Transverse colon (tissue), 4 donors: ENCODE data around the gene ASZ1.

ENCODE experiments used
- EP300 ChIP-seq: sonication (generic); formaldehyde crosslinking; IDR thresholded peaks from one replicate; pipeline ENCODE4 v1.6.1; 2017; ENCODE audit warnings: antibody characterized with exemption, low read depth
- POLR2A ChIP-seq: fragments of 450-650 bp; IDR thresholded peaks from one replicate; pipeline ENCODE4 v1.6.1; 2016; ENCODE audit warnings: antibody characterized with exemption, mild to moderate bottlenecking, moderate library complexity
- POLR2AphosphoS5 ChIP-seq, 3 donors: sonication (generic); formaldehyde crosslinking; IDR thresholded peaks; one replicate each; pipeline ENCODE4 v1.6.1; 2016; ENCODE audit warnings: antibody characterized with exemption in 3 of 3
- TF ChIP-seq, protein P1 (sequence below), 5 experiments: fragments of 200-600 bp in 3 of 5; fragments of 450-650 bp in 2 of 5; sonication (generic) in 3 of 5; IDR thresholded peaks; 1 replicate in 2 of 5; 2 replicates in 3 of 5; pipeline ENCODE4 v1.5.1; 2016 to 2017; ENCODE audit warnings: antibody characterized with exemption in 5 of 5, inconsistent platforms in 3 of 5, mild to moderate bottlenecking in 2 of 5, moderate library complexity in 1 of 5

DNA sequence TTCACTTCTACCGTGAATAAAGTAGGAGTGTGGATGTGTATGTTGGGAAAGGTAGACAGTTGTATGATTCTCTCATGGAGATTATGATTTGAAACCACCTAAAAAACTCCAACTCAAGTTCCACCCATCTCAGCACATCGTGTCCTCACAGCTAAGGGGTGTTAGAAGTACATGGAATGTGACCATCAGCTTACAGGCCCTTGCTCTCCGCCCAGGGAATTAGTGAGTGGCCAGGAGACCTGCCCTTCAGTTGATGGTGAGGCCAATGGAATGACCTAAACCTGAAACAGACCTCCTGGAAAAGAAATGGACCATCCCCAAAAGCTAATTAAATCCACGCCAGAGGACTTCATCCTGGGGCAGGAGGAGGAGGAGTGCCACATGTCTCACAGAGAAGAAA is 102.3 kb downstream of the ASZ1 start:
- TF ChIP-seq, protein P1, sequence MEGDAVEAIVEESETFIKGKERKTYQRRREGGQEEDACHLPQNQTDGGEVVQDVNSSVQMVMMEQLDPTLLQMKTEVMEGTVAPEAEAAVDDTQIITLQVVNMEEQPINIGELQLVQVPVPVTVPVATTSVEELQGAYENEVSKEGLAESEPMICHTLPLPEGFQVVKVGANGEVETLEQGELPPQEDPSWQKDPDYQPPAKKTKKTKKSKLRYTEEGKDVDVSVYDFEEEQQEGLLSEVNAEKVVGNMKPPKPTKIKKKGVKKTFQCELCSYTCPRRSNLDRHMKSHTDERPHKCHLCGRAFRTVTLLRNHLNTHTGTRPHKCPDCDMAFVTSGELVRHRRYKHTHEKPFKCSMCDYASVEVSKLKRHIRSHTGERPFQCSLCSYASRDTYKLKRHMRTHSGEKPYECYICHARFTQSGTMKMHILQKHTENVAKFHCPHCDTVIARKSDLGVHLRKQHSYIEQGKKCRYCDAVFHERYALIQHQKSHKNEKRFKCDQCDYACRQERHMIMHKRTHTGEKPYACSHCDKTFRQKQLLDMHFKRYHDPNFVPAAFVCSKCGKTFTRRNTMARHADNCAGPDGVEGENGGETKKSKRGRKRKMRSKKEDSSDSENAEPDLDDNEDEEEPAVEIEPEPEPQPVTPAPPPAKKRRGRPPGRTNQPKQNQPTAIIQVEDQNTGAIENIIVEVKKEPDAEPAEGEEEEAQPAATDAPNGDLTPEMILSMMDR (IDR thresholded peaks at IDR 0.05), result no peak
- no peak for TF ChIP-seq POLR2A
- no peak for TF ChIP-seq POLR2AphosphoS5 (IDR thresholded peaks at IDR 0.05)
- no peak for TF ChIP-seq EP300
